HL-60 (cell line): ENCODE results near the gene FADD.
A peak's percentile ranks its signal among the peaks of the same experiment; 100 is the strongest.

Experiments
- DNase-seq, 2 experiments: peaks; one replicate each; pipeline ENCODE4 v3.0.0-alpha.2; 2010 to 2020; ENCODE audit warnings: low read depth in 1 of 2, low spot score in 1 of 2
- H3K27ac ChIP-seq: fragments of 250-450 bp; sonication (Bioruptor Pico); replicated peaks from 2 replicates; pipeline ENCODE4 v1.5.1; 2020; ENCODE audit warnings: mild to moderate bottlenecking, moderate library complexity
- H3K27me3 ChIP-seq: fragments of 250-450 bp; sonication (Bioruptor Pico); 2 replicates; pipeline ENCODE4 v1.5.1; 2021; ENCODE audit warnings: mild to moderate bottlenecking, moderate library complexity; ENCODE audit not compliant: insufficient read depth, poor library complexity, severe bottlenecking
- H3K4me3 ChIP-seq: replicated peaks from 2 replicates; pipeline ENCODE4 v1.5.1; 2011; ENCODE audit warnings: mild to moderate bottlenecking, control low read depth, low read length; ENCODE audit not compliant: insufficient read depth
- GABPA ChIP-seq: IDR thresholded peaks from 2 replicates; pipeline ENCODE4 v1.6.1; 2012; ENCODE audit warnings: low read depth
- POLR2AphosphoS5 ChIP-seq: IDR thresholded peaks from 2 replicates; pipeline ENCODE4 v1.6.1; 2012; ENCODE audit warnings: low read depth
- REST ChIP-seq: IDR thresholded peaks from 2 replicates; pipeline ENCODE4 v1.6.1; 2012; ENCODE audit warnings: low read depth; ENCODE audit not compliant: insufficient replicate concordance
- SPI1 ChIP-seq: IDR thresholded peaks from 2 replicates; pipeline ENCODE4 v1.6.1; 2012; ENCODE audit warnings: low read depth, mild to moderate bottlenecking, borderline replicate concordance
- long read RNA-seq: library from polyadenylated mRNA; unstranded; transcript quantifications from one replicate; pipeline ENCODE4 v2.0.0, GENCODE V29; 2020
- TF ChIP-seq, protein P1 (sequence below): IDR thresholded peaks from one replicate; pipeline ENCODE4 v1.5.1; 2011; ENCODE audit warnings: low read length, control low read depth, inconsistent platforms; ENCODE audit not compliant: insufficient read depth

Gene FADD, protein sequence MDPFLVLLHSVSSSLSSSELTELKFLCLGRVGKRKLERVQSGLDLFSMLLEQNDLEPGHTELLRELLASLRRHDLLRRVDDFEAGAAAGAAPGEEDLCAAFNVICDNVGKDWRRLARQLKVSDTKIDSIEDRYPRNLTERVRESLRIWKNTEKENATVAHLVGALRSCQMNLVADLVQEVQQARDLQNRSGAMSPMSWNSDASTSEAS
- long read RNA-seq, transcript FADD-201 (2 exons, 1,841 nt), result major isoform, 220 of 227 reads
- long read RNA-seq, partial matches to known transcripts, result 0 of 227 reads
- long read RNA-seq, other reads (novel, unspliced or antisense), result 7 of 227 reads

GRCh38 chr11:70202920-70203750, at the start of gene FADD:
Gene FADD, plus strand, starts transcription at chr11:70203296. Its CDS starts 164 bp downstream, at chr11:70203460.
- peak; percentile 66 for TF ChIP-seq REST
- no peak; the same call in 1 of the 2 replicates for TF ChIP-seq SPI1
- peak; percentile 90 for TF ChIP-seq POLR2AphosphoS5
- DNase-seq, result peak; percentile 88 to 92
- peak within 1 kb of the TSS; percentile 95 for H3K27ac ChIP-seq
- H3K27me3 ChIP-seq, result no peaks in the 10 kb centered on the region
- H3K4me3 ChIP-seq, result peak within 1 kb of the TSS; percentile 82

GRCh38 chr11:70155386-70155785, 47.7 kb upstream of the FADD start:
- TF ChIP-seq POLR2AphosphoS5, result no peak
- TF ChIP-seq SPI1, result no peak
- TF ChIP-seq REST, result no peak
- TF ChIP-seq, protein P1, sequence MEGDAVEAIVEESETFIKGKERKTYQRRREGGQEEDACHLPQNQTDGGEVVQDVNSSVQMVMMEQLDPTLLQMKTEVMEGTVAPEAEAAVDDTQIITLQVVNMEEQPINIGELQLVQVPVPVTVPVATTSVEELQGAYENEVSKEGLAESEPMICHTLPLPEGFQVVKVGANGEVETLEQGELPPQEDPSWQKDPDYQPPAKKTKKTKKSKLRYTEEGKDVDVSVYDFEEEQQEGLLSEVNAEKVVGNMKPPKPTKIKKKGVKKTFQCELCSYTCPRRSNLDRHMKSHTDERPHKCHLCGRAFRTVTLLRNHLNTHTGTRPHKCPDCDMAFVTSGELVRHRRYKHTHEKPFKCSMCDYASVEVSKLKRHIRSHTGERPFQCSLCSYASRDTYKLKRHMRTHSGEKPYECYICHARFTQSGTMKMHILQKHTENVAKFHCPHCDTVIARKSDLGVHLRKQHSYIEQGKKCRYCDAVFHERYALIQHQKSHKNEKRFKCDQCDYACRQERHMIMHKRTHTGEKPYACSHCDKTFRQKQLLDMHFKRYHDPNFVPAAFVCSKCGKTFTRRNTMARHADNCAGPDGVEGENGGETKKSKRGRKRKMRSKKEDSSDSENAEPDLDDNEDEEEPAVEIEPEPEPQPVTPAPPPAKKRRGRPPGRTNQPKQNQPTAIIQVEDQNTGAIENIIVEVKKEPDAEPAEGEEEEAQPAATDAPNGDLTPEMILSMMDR, result no peak
- TF ChIP-seq GABPA, result no peak
- DNase-seq, result no peak
- Histone ChIP-seq H3K27ac (no peak overlapping the region), H3K27me3 (no peaks in the 10 kb centered on the region), H3K4me3 (no peak overlapping the region)

DNA sequence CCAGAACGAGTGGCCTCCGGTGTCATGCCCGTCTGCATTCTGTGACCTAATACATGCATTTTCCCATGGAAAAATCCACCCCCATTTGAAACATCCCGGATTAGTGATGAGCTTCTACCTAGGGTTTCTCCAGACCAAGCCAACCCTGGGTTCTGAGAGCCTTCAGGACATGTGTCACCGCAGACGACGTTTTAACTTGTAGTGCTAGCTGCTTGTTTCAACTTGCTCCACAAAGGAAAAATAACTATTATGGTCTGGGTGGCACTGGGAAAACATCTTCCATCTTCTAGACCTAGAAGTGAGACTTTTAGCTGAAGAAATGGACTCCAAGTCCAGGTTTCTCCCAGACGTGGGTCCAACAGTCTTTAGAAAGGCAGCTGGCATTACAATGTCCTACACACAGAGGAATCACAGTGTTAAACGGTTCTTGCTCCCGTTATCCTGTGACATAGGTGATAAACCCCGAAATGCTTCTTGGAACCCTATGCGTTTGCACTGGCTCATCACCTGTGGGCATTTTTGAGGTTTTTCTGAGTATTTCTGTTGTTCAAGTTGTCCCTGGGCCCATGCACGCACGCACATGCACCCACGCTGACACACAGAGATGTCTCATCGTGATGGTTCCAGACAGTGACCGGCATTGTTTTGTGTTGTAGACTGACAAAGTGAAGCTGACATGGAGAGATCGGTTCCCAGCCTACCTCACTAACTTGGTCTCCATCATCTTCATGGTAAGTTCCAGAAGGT, 46.6 kb upstream of the FADD start:
- no peak for DNase-seq
- TF ChIP-seq SPI1, result no peak
- no peak for TF ChIP-seq POLR2AphosphoS5
- no peak for TF ChIP-seq GABPA
- TF ChIP-seq, protein P1, result no peak
- no peak for TF ChIP-seq REST
- no peak overlapping the region for H3K27ac ChIP-seq
- H3K4me3 ChIP-seq, result no peak overlapping the region
- no peaks in the 10 kb centered on the region for H3K27me3 ChIP-seq
